Astrocyte of the hippocampus (primary cell): ENCODE results near the gene TIMM50.
"Not testable (repeated sequence)": the region's sequence is repeated elsewhere in the genome, so short reads cannot be mapped to it uniquely, and the experiment has no call there.

Source experiments
- DNase-seq: peaks from one replicate; pipeline ENCODE4 v3.0.0; 2011; ENCODE audit warnings: low read depth, low spot score

TIMM50 gene

GRCh38 chr19:39480337-39481228 lies at the start of gene TIMM50:
Gene TIMM50 (plus strand): TSS chr19:39480838. CDS start chr19:39480854, 16 bp downstream.
- peak; percentile 98 for DNase-seq

- DNase-seq, result no peak
These were observed 48.0 kb upstream of the TIMM50 start for GRCh38 chr19:39432677-39433025.

GRCh38 chr19:39433480-39434079 lies 47.1 kb upstream of the TIMM50 start:
- DNase-seq, result no peak

- no peak for DNase-seq
These were observed 46.2 kb upstream of the TIMM50 start for GRCh38 chr19:39434123-39435076.

GRCh38 chr19:39435499-39436349 lies 44.9 kb upstream of the TIMM50 start, which contains the start of gene RPS16:
Gene RPS16 (minus strand): TSS chr19:39435949. CDS start chr19:39435895, 54 bp downstream.
- DNase-seq, result peak; percentile 99

- DNase-seq, result no peak
These were observed 44.3 kb upstream of the TIMM50 start for GRCh38 chr19:39436350-39436716.

GRCh38 chr19:39438270-39438934 lies 42.2 kb upstream of the TIMM50 start:
- DNase-seq, result no peak

GRCh38 chr19:39444598-39445195 lies 35.9 kb upstream of the TIMM50 start:
- peak; percentile 50 for DNase-seq

GRCh38 chr19:39445196-39446111 lies 35.2 kb upstream of the TIMM50 start, which contains the start of gene SUPT5H:
Gene SUPT5H (plus strand): TSS chr19:39445582. CDS start chr19:39445891, 309 bp downstream.
- DNase-seq, result peak; percentile 99

GRCh38 chr19:39446365-39447084 lies 34.1 kb upstream of the TIMM50 start:
- DNase-seq, result no peak

- peak; percentile 61 for DNase-seq
These were observed 32.4 kb upstream of the TIMM50 start for GRCh38 chr19:39448271-39448670.

GRCh38 chr19:39449116-39449797 lies 31.4 kb upstream of the TIMM50 start:
- DNase-seq, result no peak

- DNase-seq, result not testable (repeated sequence)
These were observed 29.4 kb upstream of the TIMM50 start for GRCh38 chr19:39451257-39451656.

- no peak for DNase-seq
These were observed 17.2 kb upstream of the TIMM50 start for GRCh38 chr19:39463403-39463802.

GRCh38 chr19:39465956-39466747 lies 14.5 kb upstream of the TIMM50 start:
- DNase-seq, result no peak

- no peak for DNase-seq
These were observed 12.7 kb upstream of the TIMM50 start for GRCh38 chr19:39467941-39468340.

GRCh38 chr19:39469036-39469435 lies 11.6 kb upstream of the TIMM50 start:
- no peak for DNase-seq
